GM18870 (cell line): Measurements from ENCODE around the gene ZC3H12A.
"Not testable (repeated sequence)": the region's sequence is repeated elsewhere in the genome, so short reads cannot be mapped to it uniquely, and the experiment has no call there.

ENCODE experiments used
- ATAC-seq: cut with Tn5 transposase; IDR thresholded peaks from one replicate; pipeline ENCODE4 v1.9.1; 2021; ENCODE audit warnings: moderate library complexity; ENCODE audit not compliant: unreplicated experiment

ZC3H12A gene

GRCh38 chr1:37498872-37499617, 24.7 kb downstream of the ZC3H12A start:
- ATAC-seq: no peak

- ATAC-seq: no peak
These were observed 27.3 kb downstream of the ZC3H12A start for GRCh38 chr1:37501661-37502060.

- no peak for ATAC-seq
These were observed 27.7 kb downstream of the ZC3H12A start for GRCh38 chr1:37502104-37502503.

- not testable (repeated sequence) for ATAC-seq
These were observed 28.4 kb downstream of the ZC3H12A start for GRCh38 chr1:37502791-37503190.

GRCh38 chr1:37506740-37507139, 32.4 kb downstream of the ZC3H12A start:
- no peak for ATAC-seq

GRCh38 chr1:37509181-37509580, 34.8 kb downstream of the ZC3H12A start:
- ATAC-seq: no peak

- ATAC-seq: no peak
These were observed 39.5 kb downstream of the ZC3H12A start for GRCh38 chr1:37513795-37514349.

GRCh38 chr1:37514350-37515184, 40.2 kb downstream of the ZC3H12A start, which contains the start of gene MEAF6:
Gene MEAF6, minus strand, starts transcription at chr1:37514766. Its CDS starts 20 bp downstream, at chr1:37514746.
- peak; percentile 63 for ATAC-seq

- ATAC-seq: no peak
These were observed 41.0 kb downstream of the ZC3H12A start for GRCh38 chr1:37515185-37516034.

GRCh38 chr1:37517569-37517968, 43.2 kb downstream of the ZC3H12A start:
- no peak for ATAC-seq

GRCh38 chr1:37518241-37518640, 43.9 kb downstream of the ZC3H12A start:
- not testable (repeated sequence) for ATAC-seq

GRCh38 chr1:37518929-37519328, 44.5 kb downstream of the ZC3H12A start:
- ATAC-seq: not testable (repeated sequence)

GRCh38 chr1:37519613-37520012, 45.2 kb downstream of the ZC3H12A start:
- ATAC-seq: no peak

- not testable (repeated sequence) for ATAC-seq
These were observed 55.5 kb downstream of the ZC3H12A start for GRCh38 chr1:37529888-37530287.

- not testable (repeated sequence) for ATAC-seq
These were observed 58.2 kb downstream of the ZC3H12A start for GRCh38 chr1:37532418-37533156.

- no peak for ATAC-seq
These were observed 59.1 kb downstream of the ZC3H12A start for GRCh38 chr1:37533317-37534093.
